MM.1S (cell line): ENCODE results near the gene NTN1.

ENCODE experiments used
- EZH2phosphoT487 ChIP-seq: fragments of 300-600 bp; sonication (generic); IDR thresholded peaks from 2 replicates; pipeline ENCODE4 v1.6.1; 2018; ENCODE audit warnings: antibody characterized with exemption, low read length
- TF ChIP-seq, protein P1 (sequence below): fragments of 300-600 bp; sonication (generic); IDR thresholded peaks from 2 replicates; pipeline ENCODE4 v1.5.1; 2016; ENCODE audit warnings: antibody characterized with exemption, low read length, mixed read lengths

DNA sequence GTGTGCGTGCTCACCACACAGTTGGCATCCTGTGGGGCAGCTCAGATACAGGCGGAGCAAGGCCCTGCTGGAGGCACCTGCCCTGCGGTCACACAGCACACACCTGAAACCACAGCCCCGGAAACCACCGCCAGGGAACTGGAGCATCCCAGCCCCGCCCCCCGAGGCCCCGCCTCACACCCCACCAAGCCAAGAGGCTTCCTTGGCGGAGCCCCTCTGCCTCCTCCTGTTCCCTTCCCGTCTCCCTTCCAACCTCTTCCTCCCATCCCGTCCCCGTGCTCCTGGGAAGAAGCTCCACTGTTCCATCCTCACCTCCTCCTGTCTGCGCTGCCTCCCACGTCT is 205.5 kb downstream of the NTN1 start:
- TF ChIP-seq, protein P1, sequence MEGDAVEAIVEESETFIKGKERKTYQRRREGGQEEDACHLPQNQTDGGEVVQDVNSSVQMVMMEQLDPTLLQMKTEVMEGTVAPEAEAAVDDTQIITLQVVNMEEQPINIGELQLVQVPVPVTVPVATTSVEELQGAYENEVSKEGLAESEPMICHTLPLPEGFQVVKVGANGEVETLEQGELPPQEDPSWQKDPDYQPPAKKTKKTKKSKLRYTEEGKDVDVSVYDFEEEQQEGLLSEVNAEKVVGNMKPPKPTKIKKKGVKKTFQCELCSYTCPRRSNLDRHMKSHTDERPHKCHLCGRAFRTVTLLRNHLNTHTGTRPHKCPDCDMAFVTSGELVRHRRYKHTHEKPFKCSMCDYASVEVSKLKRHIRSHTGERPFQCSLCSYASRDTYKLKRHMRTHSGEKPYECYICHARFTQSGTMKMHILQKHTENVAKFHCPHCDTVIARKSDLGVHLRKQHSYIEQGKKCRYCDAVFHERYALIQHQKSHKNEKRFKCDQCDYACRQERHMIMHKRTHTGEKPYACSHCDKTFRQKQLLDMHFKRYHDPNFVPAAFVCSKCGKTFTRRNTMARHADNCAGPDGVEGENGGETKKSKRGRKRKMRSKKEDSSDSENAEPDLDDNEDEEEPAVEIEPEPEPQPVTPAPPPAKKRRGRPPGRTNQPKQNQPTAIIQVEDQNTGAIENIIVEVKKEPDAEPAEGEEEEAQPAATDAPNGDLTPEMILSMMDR, result no peak
- no peak for TF ChIP-seq EZH2phosphoT487
